GM12878 (cell line): ENCODE results near the gene CLPTM1L. TPM values are rescaled to one million over a fixed set of nuclear protein-coding genes. Genes with fewer than 3 reads are reported as not detected.

ENCODE experiments used
- ATAC-seq: fragments of 200-7000 bp; cut with Tn5 transposase; 3 replicates; pipeline ENCODE4 v1.9.1; 2020; ENCODE audit warnings: mild to moderate bottlenecking, moderate library complexity
- BruUV-seq: library from RNA; stranded (reverse); fragments of 400-500 nt; replicated peaks from 2 replicates; lab custom pipeline; 2021; lab: Mats Ljungman, UMichigan
- CTCF ChIA-PET: fragments of 300-600 bp; sonication (Branson Sonifier 250); formaldehyde crosslinking; extraction: SDS; loops from one replicate; lab custom pipeline; 2021; ENCODE audit warnings: inconsistent platforms; lab: Yijun Ruan, JAX
- POLR2A ChIA-PET: fragments of 350-600 bp; formaldehyde crosslinking; extraction: SDS; loops from one replicate; lab custom pipeline; 2021; ENCODE audit warnings: inconsistent platforms; lab: Charles Lee
- RAD21 ChIA-PET: fragments of 300-600 bp; sonication (Branson Sonifier 250); formaldehyde crosslinking; loops from one replicate; lab custom pipeline; 2023; ENCODE audit warnings: antibody characterized with exemption; ENCODE audit not compliant: unreplicated experiment; lab: Charles Lee
- SMC1A ChIA-PET: fragments of 300-600 bp; sonication (Branson Sonifier 250); formaldehyde crosslinking; loops from one replicate; lab custom pipeline; 2023; ENCODE audit not compliant: unreplicated experiment, uncharacterized antibody; lab: Charles Lee
- DNase-seq: peaks from one replicate; pipeline ENCODE4 v3.0.0-alpha.2; 2011; ENCODE audit warnings: low read depth, low spot score
- FAIRE-seq: peaks from 3 replicates; lab custom pipeline; 2011; peaks lifted over from hg19 to GRCh38; lab: Jason Lieb, UNC
- H2AFZ ChIP-seq: 2 replicates; pipeline ENCODE4 v1.6.0; 2011; ENCODE audit warnings: low read depth, low read length, control low read depth; ENCODE audit not compliant: control insufficient read depth
- H3K27ac ChIP-seq: 2 replicates; pipeline ENCODE4 v1.5.1; 2011; ENCODE audit warnings: control low read depth; ENCODE audit not compliant: control insufficient read depth, insufficient read depth
- H3K27me3 ChIP-seq, 2 experiments: replicated peaks in 1 of 2; 2 replicates each; pipeline versions ENCODE4 v1.6.0 to v1.6.1; 2011; ENCODE audit warnings: low read length in 1 of 2; ENCODE audit not compliant: control insufficient read depth in 2 of 2, insufficient read depth in 2 of 2
- H3K36me3 ChIP-seq, 2 experiments: 2 replicates each; pipeline ENCODE4 v1.5.1; 2011; ENCODE audit warnings: low read length in 1 of 2; ENCODE audit not compliant: control insufficient read depth in 2 of 2, insufficient read depth in 2 of 2
- H3K4me1 ChIP-seq: 2 replicates; pipeline ENCODE4 v1.6.1; 2011; ENCODE audit warnings: mild to moderate bottlenecking, low read length, moderate library complexity, mixed read lengths; ENCODE audit not compliant: control insufficient read depth, insufficient read depth
- H3K4me2 ChIP-seq: 2 replicates; pipeline ENCODE4 v1.6.0; 2011; ENCODE audit warnings: control low read depth; ENCODE audit not compliant: control insufficient read depth, insufficient read depth
- H3K4me3 ChIP-seq: fragments of 200-600 bp; sonication (generic); 2 replicates; pipeline ENCODE4 v1.5.1; 2016
- H3K79me2 ChIP-seq: 2 replicates; pipeline ENCODE4 v1.6.0; 2011; ENCODE audit warnings: low read length; ENCODE audit not compliant: control insufficient read depth, insufficient read depth
- H3K9ac ChIP-seq: 2 replicates; pipeline ENCODE4 v1.8.0; 2011; ENCODE audit warnings: low read length, control low read depth, mixed read lengths; ENCODE audit not compliant: control insufficient read depth, insufficient read depth
- H3K9me3 ChIP-seq: replicated peaks from 3 replicates; pipeline ENCODE4 v1.5.1; 2011; ENCODE audit warnings: mild to moderate bottlenecking, low read length; ENCODE audit not compliant: control insufficient read depth, insufficient read depth
- H4K20me1 ChIP-seq: 2 replicates; pipeline ENCODE4 v1.6.0; 2011; ENCODE audit not compliant: control insufficient read depth, insufficient read depth
- RB1 ChIP-seq: fragments of 450-650 bp; formaldehyde crosslinking; IDR thresholded peaks from 2 replicates; pipeline ENCODE4 v1.6.1; 2017; ENCODE audit warnings: mild to moderate bottlenecking, borderline replicate concordance
- SREBF2 ChIP-seq: IDR thresholded peaks from 2 replicates; pipeline ENCODE4 v1.6.1; 2012; ENCODE audit warnings: mild to moderate bottlenecking, low read length
- ZBED1 ChIP-seq: IDR thresholded peaks from 2 replicates; pipeline ENCODE4 v1.6.1; 2016; ENCODE audit warnings: borderline replicate concordance
- ZNF274 ChIP-seq: IDR thresholded peaks from one replicate; pipeline ENCODE4 v1.8.0; 2011; ENCODE audit not compliant: insufficient read length, insufficient read depth
- WGBS: methylation state at CpG from one replicate; pipeline ENCODE4 v1.1.6; 2016; ENCODE audit warnings: low lambda C conversion rate; ENCODE audit not compliant: insufficient replicate concordance, insufficient coverage; ENCODE audit errors: missing lambda C conversion rate; 5-methylcytosine and 5-hydroxymethylcytosine counted together
- in situ Hi-C: fragments of 300-500 bp; cut with MboI; formaldehyde crosslinking; loops from 9 replicates; pipeline ENCODE4 v1.14.3; 2018; ENCODE audit warnings: mixed read lengths
- intact Hi-C: fragments of 100-400 bp; cut with micrococcal nuclease; formaldehyde crosslinking; loops from one replicate; pipeline ENCODE4 v1.14.2; 2022; ENCODE audit not compliant: unreplicated experiment
- polyA plus RNA-seq, 11 experiments: library from polyadenylated mRNA; depleted of rRNA in 4 of 11; unstranded in 6 of 11; stranded (reverse) in 5 of 11; fragments of >200 nt; fragmentation: Nextera tagmentation in 4 of 11; fragmentation: Illumina TruSeq in 1 of 11; extraction: Ambion mirVana in 4 of 11; extraction: Trizol in 1 of 11; gene quantifications; 1 replicate in 1 of 11; 2 replicates in 10 of 11; pipeline versions ENCODE4 v1.2.1 to v1.2.3, GENCODE V29; 2011 to 2016; ENCODE audit warnings: inconsistent platforms in 2 of 11, missing spikeins in 2 of 11, low read depth in 1 of 11
- total RNA-seq, 4 experiments: library from RNA; depleted of rRNA in 3 of 4; stranded (reverse); fragments of >200 nt in 3 of 4; fragmentation: Illumina TruSeq in 1 of 4; extraction: Trizol in 1 of 4; gene quantifications; 2 replicates each; pipeline versions ENCODE4 v1.2.1 to v1.2.3, GENCODE V29; 2013 to 2021
- TF ChIP-seq, protein P1 (sequence below): fragments of 150-350 bp; IDR thresholded peaks from 2 replicates; pipeline ENCODE4 v1.6.1; 2014; ENCODE audit warnings: mild to moderate bottlenecking, low read depth, low read length
- TF ChIP-seq, protein P2 (sequence below): IDR thresholded peaks from 2 replicates; pipeline ENCODE4 v1.6.1; 2012; ENCODE audit warnings: low read depth, low read length, improper control_type of control experiment
- TF ChIP-seq, protein P3 (sequence below): IDR thresholded peaks from 2 replicates; pipeline ENCODE4 v1.6.1; 2011; ENCODE audit warnings: low read depth, low read length, improper control_type of control experiment, borderline replicate concordance

Gene CLPTM1L
- total and polyA plus RNA-seq, 10 of the 15 experiments (the other 5 are each of a cell fraction or from before 2014, with no cell fraction given) = 2.9 to 278 (median 135) TPM

DNA sequence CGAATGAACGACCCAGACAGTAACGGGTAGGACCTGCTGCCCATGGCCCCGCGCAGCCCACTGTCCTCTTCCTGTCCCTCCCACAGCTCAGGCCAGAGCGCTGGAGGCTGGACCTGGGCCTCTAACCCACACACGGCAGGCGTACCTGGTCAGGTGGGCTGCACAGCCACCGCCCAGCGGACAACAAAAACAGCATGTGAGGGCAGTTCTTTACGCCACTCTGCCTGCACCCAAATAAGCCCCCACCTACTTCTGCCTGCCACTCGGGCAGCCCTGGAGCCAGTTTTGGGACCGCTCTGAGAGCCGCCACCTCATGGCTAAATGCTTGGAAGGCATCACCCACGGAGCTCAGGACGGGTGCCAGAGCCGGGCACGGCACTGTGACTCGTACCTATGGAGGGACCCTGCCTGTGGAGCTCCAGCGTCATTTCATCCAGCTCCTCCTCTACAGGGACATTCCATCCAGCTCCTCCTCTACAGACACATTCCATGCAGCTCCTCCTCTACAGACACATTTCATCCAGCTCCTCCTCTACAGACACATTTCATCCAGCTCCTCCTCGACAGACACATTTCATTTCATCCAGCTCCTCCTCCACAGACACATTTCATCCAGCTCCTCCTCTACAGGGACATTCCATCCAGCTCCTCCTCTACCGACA is 18.9 kb downstream of the CLPTM1L start:
- TSS peak; percentile 44 for BruUV-seq
- H3K79me2 ChIP-seq = no peaks in the 10 kb centered on the region
- ChIA-PET SMC1A (no interaction called here), RAD21 (interaction anchor here (0.9 to 1.9 kb wide), 3 partner anchors 10 to 117 kb away, joined by 3 to 6 read pairs (median 4); no protein-coding TSS in a partner anchor), CTCF (interaction anchor here (1.6 kb wide), 1 partner anchor 10 kb away, joined by 5 read pairs; no protein-coding TSS in a partner anchor), POLR2A (interaction anchor here (0.7 kb wide), 1 partner anchor 8 kb away, joined by 3 read pairs; no protein-coding TSS in a partner anchor)
- intact Hi-C loops = no loop called here
- H3K9me3 ChIP-seq = no peaks in the 10 kb centered on the region
- in situ Hi-C loops = no loop called here
- no peak for DNase-seq
- no peak overlapping the region for H3K4me2 ChIP-seq
- H3K4me1 ChIP-seq = no peaks in the 10 kb centered on the region
- ATAC-seq = no peak
- no peak overlapping the region for H2AFZ ChIP-seq
- H3K36me3 ChIP-seq = peaks cover 10 to 48% of the 10 kb centered on the region in 2 experiments; a peak in 3 of 4 replicates
- H3K27ac ChIP-seq = no peak overlapping the region
- no peak overlapping the region for H3K4me3 ChIP-seq
- 94% methylated on average over 22 of the region's 22 CpGs for WGBS
- no peaks in the 10 kb centered on the region for H3K27me3 ChIP-seq
- no peak for TF ChIP-seq ZNF274
- TF ChIP-seq, protein P1, sequence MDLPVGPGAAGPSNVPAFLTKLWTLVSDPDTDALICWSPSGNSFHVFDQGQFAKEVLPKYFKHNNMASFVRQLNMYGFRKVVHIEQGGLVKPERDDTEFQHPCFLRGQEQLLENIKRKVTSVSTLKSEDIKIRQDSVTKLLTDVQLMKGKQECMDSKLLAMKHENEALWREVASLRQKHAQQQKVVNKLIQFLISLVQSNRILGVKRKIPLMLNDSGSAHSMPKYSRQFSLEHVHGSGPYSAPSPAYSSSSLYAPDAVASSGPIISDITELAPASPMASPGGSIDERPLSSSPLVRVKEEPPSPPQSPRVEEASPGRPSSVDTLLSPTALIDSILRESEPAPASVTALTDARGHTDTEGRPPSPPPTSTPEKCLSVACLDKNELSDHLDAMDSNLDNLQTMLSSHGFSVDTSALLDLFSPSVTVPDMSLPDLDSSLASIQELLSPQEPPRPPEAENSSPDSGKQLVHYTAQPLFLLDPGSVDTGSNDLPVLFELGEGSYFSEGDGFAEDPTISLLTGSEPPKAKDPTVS = no peak
- TF ChIP-seq ZBED1 = no peak
- TF ChIP-seq RB1 = no peak
- TF ChIP-seq, protein P2, sequence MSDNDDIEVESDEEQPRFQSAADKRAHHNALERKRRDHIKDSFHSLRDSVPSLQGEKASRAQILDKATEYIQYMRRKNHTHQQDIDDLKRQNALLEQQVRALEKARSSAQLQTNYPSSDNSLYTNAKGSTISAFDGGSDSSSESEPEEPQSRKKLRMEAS = no peak
- TF ChIP-seq SREBF2 = no peak
- TF ChIP-seq, protein P3, sequence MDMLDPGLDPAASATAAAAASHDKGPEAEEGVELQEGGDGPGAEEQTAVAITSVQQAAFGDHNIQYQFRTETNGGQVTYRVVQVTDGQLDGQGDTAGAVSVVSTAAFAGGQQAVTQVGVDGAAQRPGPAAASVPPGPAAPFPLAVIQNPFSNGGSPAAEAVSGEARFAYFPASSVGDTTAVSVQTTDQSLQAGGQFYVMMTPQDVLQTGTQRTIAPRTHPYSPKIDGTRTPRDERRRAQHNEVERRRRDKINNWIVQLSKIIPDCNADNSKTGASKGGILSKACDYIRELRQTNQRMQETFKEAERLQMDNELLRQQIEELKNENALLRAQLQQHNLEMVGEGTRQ = no peak
- H4K20me1 ChIP-seq = no peaks in the 10 kb centered on the region
- H3K9ac ChIP-seq = no peak overlapping the region
- FAIRE-seq = no peak
